Measurements from ENCODE around the gene WAS. TPM values are rescaled to one million over a fixed set of nuclear protein-coding genes. Genes with fewer than 3 reads are reported as not detected.

WAS gene
- total RNA-seq, 2 experiments from 2014 or later: 95.2 to 99.6 TPM

Other genes with a start within 250 kb of the WAS start
- 10 to 100 TPM; 70.7 to 73.0 TPM for gene SLC38A5, start 213.5 kb upstream of the WAS start, total RNA-seq
- 10 to 100 TPM; 62.8 to 73.9 TPM for gene FTSJ1, start 207.6 kb upstream of the WAS start, total RNA-seq
- gene PORCN, start 174.8 kb upstream of the WAS start, total RNA-seq: 1 to 10 TPM; 7.1 to 7.7 TPM
- gene EBP, start 162.0 kb upstream of the WAS start, total RNA-seq: 100 to 1,000 TPM; 149 to 150 TPM
- gene TBC1D25, start 144.1 kb upstream of the WAS start, total RNA-seq: 10 to 100 TPM; 13.5 to 16.2 TPM
- gene RBM3, start 109.3 kb upstream of the WAS start, total RNA-seq: 100 to 1,000 TPM; 191 to 197 TPM
- 10 to 100 TPM; 45.8 to 54.8 TPM for gene WDR13, start 86.3 kb upstream of the WAS start, total RNA-seq
- gene SUV39H1, start 12.9 kb downstream of the WAS start, total RNA-seq: 10 to 100 TPM; 32.3 to 35.6 TPM
- gene GLOD5, start 77.9 kb downstream of the WAS start, total RNA-seq: not detected
- gene GATA1, start 102.8 kb downstream of the WAS start, total RNA-seq: not detected
- gene HDAC6, start 118.3 kb downstream of the WAS start, total RNA-seq: 10 to 100 TPM; 71.8 to 81.9 TPM
- not detected for gene ERAS, start 142.7 kb downstream of the WAS start, total RNA-seq
- 1 to 10 TPM; 2.7 to 2.8 TPM for gene PCSK1N, start 151.8 kb downstream of the WAS start, total RNA-seq
- 10 to 100 TPM; 83.8 to 86.6 TPM for gene TIMM17B, start 214.0 kb downstream of the WAS start, total RNA-seq
- 10 to 100 TPM; 85.0 to 85.5 TPM for gene PQBP1, start 214.1 kb downstream of the WAS start, total RNA-seq
- 10 to 100 TPM; 16.9 to 19.2 TPM for gene SLC35A2, start 227.8 kb downstream of the WAS start, total RNA-seq
- 100 to 1,000 TPM; 386 to 401 TPM for gene PIM2, start 235.2 kb downstream of the WAS start, total RNA-seq

All from activated CD4-positive, alpha-beta memory T cell treated with anti-CD3 and anti-CD28 coated beads for 36 hours (primary cell).